Measurements from ENCODE around the gene MLIP.

DNA sequence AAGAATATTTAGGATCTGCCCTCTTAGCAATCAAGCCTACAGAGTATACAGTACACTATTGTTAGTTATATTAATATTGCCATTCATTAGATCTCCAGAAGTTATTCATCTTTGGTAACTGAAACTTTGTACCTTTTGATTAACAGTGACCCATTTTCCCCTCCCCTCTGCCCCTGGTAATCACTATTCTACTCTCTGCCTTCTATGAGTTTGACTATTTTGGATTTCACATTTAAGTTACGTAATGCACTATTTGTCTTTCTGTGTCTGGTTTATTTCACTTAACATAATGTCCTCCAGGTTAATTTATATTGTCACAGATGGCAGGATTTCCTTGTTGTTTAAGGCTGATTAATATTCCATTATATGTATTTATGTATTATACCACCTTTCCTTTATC lies 111.0 kb downstream of the MLIP start:
- TF ChIP-seq POLR2A (IDR thresholded peaks at IDR 0.05), result no peak
- TF ChIP-seq, protein P1, sequence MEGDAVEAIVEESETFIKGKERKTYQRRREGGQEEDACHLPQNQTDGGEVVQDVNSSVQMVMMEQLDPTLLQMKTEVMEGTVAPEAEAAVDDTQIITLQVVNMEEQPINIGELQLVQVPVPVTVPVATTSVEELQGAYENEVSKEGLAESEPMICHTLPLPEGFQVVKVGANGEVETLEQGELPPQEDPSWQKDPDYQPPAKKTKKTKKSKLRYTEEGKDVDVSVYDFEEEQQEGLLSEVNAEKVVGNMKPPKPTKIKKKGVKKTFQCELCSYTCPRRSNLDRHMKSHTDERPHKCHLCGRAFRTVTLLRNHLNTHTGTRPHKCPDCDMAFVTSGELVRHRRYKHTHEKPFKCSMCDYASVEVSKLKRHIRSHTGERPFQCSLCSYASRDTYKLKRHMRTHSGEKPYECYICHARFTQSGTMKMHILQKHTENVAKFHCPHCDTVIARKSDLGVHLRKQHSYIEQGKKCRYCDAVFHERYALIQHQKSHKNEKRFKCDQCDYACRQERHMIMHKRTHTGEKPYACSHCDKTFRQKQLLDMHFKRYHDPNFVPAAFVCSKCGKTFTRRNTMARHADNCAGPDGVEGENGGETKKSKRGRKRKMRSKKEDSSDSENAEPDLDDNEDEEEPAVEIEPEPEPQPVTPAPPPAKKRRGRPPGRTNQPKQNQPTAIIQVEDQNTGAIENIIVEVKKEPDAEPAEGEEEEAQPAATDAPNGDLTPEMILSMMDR (IDR thresholded peaks at IDR 0.05), result no peak
